Ammon's horn (tissue), 1 donor: Measurements from ENCODE around the gene VAPA.

Source experiments
- DNase-seq: peaks from one replicate; pipeline ENCODE4 v3.0.0-alpha.2; 2016; ENCODE audit warnings: low spot score

VAPA gene

DNA sequence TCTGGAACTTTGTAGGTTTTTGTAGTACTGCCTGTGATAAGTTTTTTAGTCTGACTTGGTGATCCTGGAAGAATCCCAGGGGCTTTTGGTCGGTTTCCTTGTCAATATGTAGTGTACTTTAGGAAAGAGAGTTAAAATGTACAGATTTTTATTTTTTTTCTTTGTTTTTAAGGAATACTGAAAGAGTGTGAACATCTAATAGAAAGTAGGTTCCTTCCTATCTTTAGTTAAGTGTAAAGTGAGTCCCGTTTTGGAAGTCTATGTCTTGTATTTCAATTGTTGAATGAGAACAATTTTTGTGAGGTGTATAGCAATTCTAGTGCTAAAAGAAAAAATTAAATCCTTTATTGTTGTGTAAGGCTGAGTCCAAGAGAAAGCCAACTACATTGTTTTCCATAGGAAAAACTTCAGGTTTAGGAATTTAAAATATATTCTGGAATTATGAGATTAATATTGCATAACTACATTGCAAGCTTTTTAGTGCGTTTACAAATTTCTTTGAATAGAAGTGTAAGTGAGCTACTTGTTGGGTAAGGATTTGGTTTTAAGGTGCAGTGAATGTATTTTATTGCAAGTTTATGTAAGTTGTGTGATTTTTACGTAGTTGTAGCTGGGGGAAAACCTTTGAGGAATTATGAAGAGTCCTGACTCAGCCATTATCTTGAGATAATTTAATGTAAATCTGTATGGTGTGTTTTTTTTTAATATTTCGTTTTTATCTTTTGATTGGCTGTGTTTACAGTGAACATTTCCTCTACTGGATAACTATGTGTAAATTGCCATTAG lies 1.7 kb downstream of the VAPA start:
- DNase-seq: no peak

GRCh38 chr18:9916077-9916639 lies 2.3 kb downstream of the VAPA start:
- DNase-seq: no peak

DNA sequence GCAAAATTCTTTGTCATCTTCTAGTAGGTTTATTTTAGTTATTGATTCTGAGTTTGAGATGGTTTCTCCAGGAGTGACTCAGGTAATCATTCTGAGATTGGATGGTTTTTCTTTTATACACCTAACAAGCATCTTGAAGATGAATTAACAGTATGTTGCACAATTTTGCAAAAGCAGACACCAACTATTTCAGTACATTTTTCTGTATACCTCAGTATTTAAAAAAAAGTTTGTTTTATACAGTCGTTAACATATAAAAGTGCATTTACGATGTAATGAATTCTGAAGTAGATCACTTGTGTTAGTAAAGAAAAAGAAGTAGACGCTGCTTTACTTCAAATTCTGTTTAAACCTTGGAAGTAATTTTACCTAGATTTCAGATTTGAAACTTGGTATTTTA lies 3.0 kb downstream of the VAPA start:
- DNase-seq: no peak

DNA sequence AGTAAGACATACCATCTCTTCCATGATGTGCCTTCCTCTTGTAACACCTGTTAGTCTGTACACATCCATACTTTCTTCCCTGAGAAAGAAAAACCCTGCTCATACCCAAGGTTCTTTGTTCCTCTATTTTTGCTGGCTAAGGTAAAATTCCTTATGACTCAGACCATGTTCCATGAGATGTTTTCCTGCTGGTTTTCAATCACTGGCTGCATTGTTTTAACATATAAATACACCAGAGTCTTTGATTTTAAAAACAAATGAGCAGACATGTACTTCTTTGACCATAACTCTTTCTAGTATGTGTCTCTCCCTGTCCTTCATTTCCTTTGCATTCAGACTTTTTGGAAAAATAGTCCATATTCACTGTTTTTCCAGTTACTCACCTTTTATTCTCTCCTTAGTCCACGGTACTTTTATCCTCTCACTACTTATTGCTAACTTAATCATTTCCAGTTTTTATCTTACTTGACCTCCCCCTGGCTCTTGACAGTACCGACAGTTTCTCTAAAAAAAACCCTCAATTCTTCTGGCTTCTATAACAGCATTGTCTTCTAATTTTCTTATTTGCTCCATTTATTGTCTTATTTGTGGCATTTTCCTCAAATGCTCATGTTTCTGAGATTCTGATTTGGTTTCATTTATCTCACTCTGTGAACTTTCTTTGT lies 4.3 kb downstream of the VAPA start:
- no peak for DNase-seq

DNA sequence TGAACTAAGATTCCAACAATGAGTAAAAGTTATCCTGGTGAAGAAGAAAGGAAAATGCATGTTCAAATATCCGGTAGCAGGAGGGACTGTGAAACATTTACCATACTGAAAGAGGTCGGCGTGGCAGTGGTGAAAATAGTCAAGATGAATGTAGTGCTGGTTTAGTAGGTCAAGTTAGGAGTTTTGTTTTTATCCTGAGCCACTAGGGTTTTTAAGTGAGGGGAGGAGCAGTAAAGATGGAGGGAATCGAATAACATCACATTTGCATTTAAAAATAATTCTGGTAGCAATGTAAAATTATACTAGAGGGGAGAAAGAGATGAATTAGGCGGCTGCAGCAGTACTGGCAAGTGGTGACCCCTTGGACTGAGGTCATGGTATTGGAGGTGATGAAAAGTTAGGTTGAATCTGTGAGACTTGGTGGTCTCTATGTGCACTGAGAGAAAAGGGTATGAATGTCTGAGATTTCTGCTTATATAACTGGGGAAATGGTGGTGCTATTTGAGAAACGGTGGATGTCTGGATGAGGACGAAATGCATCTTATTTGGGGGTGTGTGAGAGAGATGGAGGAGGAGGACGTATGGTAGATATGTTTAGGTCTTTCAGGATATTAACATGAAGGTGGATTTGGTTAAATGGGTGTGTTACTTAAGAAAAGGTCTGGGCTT lies 5.9 kb downstream of the VAPA start:
- DNase-seq: no peak

- DNase-seq: no peak
Observed at GRCh38 chr18:9922592-9923311, 8.9 kb downstream of the VAPA start.

GRCh38 chr18:9924371-9924943 lies 10.6 kb downstream of the VAPA start:
- DNase-seq: no peak

GRCh38 chr18:9925369-9925768 lies 11.6 kb downstream of the VAPA start:
- DNase-seq: no peak

DNA sequence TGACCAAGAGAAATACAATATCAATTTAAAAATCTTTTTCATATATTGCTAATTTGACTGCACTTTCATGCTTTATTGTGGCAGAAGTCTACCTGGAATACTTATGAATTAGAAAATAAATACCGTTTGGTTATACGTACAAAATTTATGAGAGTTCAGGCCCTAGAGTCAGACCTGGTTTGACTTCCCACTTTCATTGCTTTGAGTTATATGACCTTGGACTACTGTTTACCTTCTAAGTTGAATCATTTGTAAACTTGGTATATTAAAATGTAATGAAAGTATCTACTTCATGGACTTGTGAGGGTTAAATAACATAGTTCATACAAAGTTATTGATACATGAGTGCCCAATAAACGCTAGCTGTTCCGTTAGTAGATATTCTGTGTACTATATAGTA lies 12.0 kb downstream of the VAPA start:
- DNase-seq: no peak

GRCh38 chr18:9926223-9926894 lies 12.5 kb downstream of the VAPA start:
- no peak for DNase-seq

DNA sequence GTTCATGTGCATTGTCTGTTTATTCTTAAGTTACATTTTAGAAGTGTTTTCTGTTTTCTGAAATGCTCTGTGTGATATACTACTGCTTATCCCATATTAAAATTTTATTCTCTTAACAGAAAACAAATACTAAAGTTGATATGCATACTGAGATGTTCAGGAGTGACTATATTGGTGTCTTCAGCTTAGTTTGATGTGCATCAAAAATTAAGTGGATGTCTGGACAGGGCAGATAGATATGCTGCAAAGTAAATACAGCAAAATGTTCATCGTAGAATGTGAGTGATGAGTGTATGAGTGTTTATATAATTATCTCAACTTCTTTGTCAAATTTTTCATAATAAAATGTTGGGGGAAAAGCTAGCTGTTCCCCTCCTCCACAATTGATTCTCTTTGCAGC lies 13.2 kb downstream of the VAPA start:
- no peak for DNase-seq

GRCh38 chr18:9927392-9928063 lies 13.7 kb downstream of the VAPA start:
- no peak for DNase-seq

DNA sequence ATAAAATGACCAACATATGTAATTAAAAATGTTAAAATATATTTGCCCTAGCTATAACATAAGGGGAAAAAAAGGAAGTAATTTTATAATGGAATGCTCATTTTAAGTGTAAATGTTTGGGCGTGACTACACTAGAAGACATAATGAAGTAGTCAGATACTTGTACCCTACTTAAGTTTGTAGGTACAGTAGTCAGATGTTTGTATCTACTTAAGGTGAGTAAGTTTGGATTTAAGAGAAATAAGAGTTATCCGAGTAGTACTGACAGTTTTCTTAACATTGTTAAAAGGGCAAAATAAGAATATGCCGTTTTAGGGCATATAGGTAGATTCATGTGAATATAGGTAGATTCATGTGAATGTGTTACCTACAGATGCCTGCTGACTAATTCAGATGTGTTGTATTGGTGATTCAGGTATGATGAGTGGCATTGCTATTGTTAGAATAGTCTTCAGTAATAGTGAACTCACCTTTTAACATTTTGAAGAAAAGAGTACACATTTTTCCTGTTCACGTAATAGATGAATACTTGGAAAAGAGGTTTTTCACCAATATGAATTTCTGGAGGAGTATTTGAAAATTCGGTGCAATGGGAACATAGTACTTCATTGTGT lies 14.9 kb downstream of the VAPA start:
- no peak for DNase-seq

DNA sequence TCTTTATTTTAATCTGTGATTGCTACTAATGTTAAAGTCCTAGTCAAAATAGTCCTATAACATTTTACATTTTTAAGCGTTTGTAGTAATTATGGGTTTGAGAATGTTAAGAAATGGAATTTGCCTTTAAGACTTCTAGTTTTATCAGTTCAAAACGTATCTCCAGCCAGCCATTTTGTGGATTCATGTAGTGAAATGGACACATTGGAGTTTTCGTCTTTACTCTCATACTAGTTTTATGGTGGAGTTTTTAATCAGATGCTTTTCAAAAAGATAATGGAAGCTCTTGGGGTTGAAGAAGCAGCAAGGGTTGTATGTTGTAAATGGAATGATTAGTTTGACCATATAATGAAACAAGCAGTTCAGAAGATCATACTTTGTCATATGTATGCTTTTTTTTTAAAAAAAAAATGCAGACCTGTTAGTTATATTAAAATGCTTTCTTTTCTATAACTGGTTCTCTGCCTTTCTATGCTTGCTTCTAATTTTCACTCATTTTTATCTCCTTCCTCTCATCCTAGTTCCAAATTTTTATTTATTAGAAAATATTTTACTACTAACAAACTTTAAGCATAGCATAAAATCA lies 16.6 kb downstream of the VAPA start:
- DNase-seq: no peak

DNA sequence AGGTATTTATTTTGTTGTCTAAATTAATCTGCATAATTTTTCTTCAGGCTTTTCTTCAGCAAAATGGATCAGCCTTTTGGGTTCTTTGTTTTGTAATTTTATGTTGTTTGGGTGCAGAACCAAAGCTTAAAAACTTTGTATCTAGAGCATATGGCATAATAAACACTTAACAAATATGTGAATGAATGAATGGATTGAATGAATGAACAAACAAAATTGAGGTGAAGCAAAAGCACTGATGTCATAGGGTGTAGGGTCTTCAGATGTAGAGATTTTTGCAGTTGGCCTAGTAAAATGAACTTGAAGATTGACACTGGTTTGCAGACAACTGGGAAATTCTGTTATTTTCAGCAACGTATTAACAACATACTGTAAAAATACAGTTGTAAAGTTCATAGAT lies 17.3 kb downstream of the VAPA start:
- no peak for DNase-seq

DNA sequence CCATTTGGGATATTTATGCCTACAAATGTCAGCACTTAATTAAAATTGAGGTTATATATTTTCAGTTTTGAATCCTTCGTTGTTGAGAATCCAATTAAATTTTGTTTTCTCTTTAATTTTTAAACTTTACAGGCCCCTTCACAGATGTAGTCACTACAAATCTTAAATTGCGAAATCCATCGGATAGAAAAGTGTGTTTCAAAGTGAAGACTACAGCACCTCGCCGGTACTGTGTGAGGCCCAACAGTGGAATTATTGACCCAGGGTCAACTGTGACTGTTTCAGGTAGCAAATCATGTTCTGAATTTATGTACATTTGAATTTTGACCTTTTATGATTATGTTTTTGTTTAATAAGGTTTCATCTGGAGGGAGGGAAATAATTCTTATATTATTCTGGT lies 17.9 kb downstream of the VAPA start:
- DNase-seq: no peak

DNA sequence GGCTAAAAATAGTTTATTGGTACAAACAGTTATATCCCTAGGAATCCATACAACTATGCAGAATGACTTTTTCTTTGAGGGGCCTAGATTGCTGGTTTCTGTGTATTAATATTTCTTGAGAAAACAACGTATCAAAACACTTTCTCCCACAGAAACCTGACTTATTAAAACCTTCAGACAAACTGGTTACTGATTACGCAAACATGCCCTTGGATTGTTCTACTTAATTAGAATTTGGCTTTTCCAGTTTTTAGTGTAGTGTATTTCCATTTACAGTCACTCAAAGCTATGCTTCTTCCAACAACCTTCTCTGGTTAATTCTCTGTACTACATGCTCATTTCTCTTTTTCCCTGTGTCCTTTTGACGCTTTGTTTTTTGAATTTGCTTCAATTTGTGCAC lies 20.0 kb downstream of the VAPA start:
- DNase-seq: no peak

- no peak for DNase-seq
Observed at GRCh38 chr18:9934274-9934673, 20.5 kb downstream of the VAPA start.

- peak; percentile 45 for DNase-seq
Observed at GRCh38 chr18:9941103-9941502, 27.3 kb downstream of the VAPA start.

- no peak for DNase-seq
Observed at GRCh38 chr18:9941660-9942059, 27.8 kb downstream of the VAPA start.
